Smooth muscle cell (in vitro differentiated cells): Measurements from ENCODE around the gene KCNQ4. TPM values are rescaled to one million over a fixed set of nuclear protein-coding genes. Genes with fewer than 3 reads are reported as not detected.

Experiments
- DNase-seq: peaks from one replicate; lab custom pipeline; 2025; ENCODE audit not compliant: unreplicated experiment; lab: John Stamatoyannopoulos, UW
- H2AFZ ChIP-seq: fragments of 200-600 bp; sonication (generic); 2 replicates; pipeline ENCODE4 v1.6.0; 2016; ENCODE audit warnings: antibody characterized with exemption, low read depth, mild to moderate bottlenecking
- H3F3A ChIP-seq: fragments of 200-600 bp; sonication (generic); 2 replicates; pipeline ENCODE4 v1.6.0; 2017; ENCODE audit warnings: antibody characterized with exemption, low read depth
- H3K27ac ChIP-seq: fragments of 200-600 bp; sonication (generic); 2 replicates; pipeline ENCODE4 v1.5.1; 2016; ENCODE audit warnings: low read depth, mild to moderate bottlenecking
- H3K27me3 ChIP-seq: fragments of 200-600 bp; sonication (generic); 2 replicates; pipeline ENCODE4 v1.6.1; 2016; ENCODE audit warnings: low read depth, mild to moderate bottlenecking
- H3K36me3 ChIP-seq: fragments of 200-600 bp; sonication (generic); 2 replicates; pipeline ENCODE4 v1.5.1; 2016; ENCODE audit warnings: low read depth
- H3K4me1 ChIP-seq: fragments of 200-600 bp; sonication (generic); 2 replicates; pipeline ENCODE4 v1.5.1; 2016; ENCODE audit warnings: low read depth
- H3K4me2 ChIP-seq: fragments of 200-600 bp; sonication (generic); 2 replicates; pipeline ENCODE4 v1.6.0; 2016; ENCODE audit warnings: mild to moderate bottlenecking
- H3K4me3 ChIP-seq: fragments of 200-600 bp; sonication (generic); 2 replicates; pipeline ENCODE4 v1.5.1; 2016; ENCODE audit warnings: mild to moderate bottlenecking
- H3K79me2 ChIP-seq: fragments of 200-600 bp; sonication (generic); 2 replicates; pipeline ENCODE4 v1.6.0; 2016; ENCODE audit warnings: low read depth, mild to moderate bottlenecking
- H3K9ac ChIP-seq: fragments of 200-600 bp; sonication (generic); 2 replicates; pipeline ENCODE4 v1.6.0; 2016; ENCODE audit warnings: low read depth
- H3K9me3 ChIP-seq: fragments of 200-600 bp; sonication (generic); replicated peaks from 2 replicates; pipeline ENCODE4 v1.5.1; 2016; ENCODE audit warnings: low read depth
- H4K20me1 ChIP-seq: fragments of 200-600 bp; sonication (generic); 2 replicates; pipeline ENCODE4 v1.6.0; 2016; ENCODE audit warnings: low read depth
- CTCF ChIP-seq: fragments of 200-600 bp; sonication (generic); IDR thresholded peaks from 2 replicates; pipeline ENCODE4 v1.5.1; 2017; ENCODE audit warnings: borderline replicate concordance, mild to moderate bottlenecking, antibody characterized with exemption; ENCODE audit not compliant: insufficient read depth, poor library complexity, severe bottlenecking
- WGBS: methylation state at CpG from one replicate; pipeline ENCODE4 v1.1.7; 2016; ENCODE audit warnings: low lambda C conversion rate; 5-methylcytosine and 5-hydroxymethylcytosine counted together
- polyA plus RNA-seq: library from polyadenylated mRNA; unstranded; fragments of >200 nt; fragmentation: Nextera tagmentation; extraction: Ambion mirVana; gene quantifications from 2 replicates; pipeline ENCODE4 v1.2.1, GENCODE V29; 2016
- total RNA-seq: library from RNA; depleted of rRNA; stranded (reverse); fragments of >200 nt; gene quantifications from 2 replicates; pipeline ENCODE4 v1.2.3, GENCODE V29; 2014

KCNQ4 gene
- total and polyA plus RNA-seq, 2 experiments from 2014 or later: 0.06 TPM; not detected in 1

GRCh38 chr1:40836283-40836682 lies 52.7 kb downstream of the KCNQ4 start:
- Histone ChIP-seq H3F3A (no peaks in the 10 kb centered on the region), H3K9me3 (no peaks in the 10 kb centered on the region), H3K4me2 (no peak overlapping the region), H2AFZ (no peak overlapping the region), H3K4me3 (no peak overlapping the region), H3K36me3 (no peaks in the 10 kb centered on the region), H3K4me1 (no peaks in the 10 kb centered on the region), H3K9ac (no peak overlapping the region), H3K27me3 (no peaks in the 10 kb centered on the region), H3K27ac (no peak overlapping the region), H3K79me2 (no peaks in the 10 kb centered on the region), H4K20me1 (no peaks in the 10 kb centered on the region)
- TF ChIP-seq CTCF: no peak
- DNase-seq: no peak
- WGBS: 94% methylated on average over 4 of the region's 4 CpGs

- no peak overlapping the region for H3K27ac ChIP-seq
- H3K36me3 ChIP-seq: no peaks in the 10 kb centered on the region
- H3K27me3 ChIP-seq: no peaks in the 10 kb centered on the region
- no peaks in the 10 kb centered on the region for H3K79me2 ChIP-seq
- H3F3A ChIP-seq: no peaks in the 10 kb centered on the region
- no peak overlapping the region for H3K4me2 ChIP-seq
- TF ChIP-seq CTCF: no peak
- WGBS: 93% methylated on average over 19 of the region's 24 CpGs
- H2AFZ ChIP-seq: no peak overlapping the region
- H3K9ac ChIP-seq: no peak overlapping the region
- no peak for DNase-seq
- H3K4me3 ChIP-seq: no peak overlapping the region
- H3K4me1 ChIP-seq: no peaks in the 10 kb centered on the region
- no peaks in the 10 kb centered on the region for H3K9me3 ChIP-seq
- no peaks in the 10 kb centered on the region for H4K20me1 ChIP-seq
These were observed 54.0 kb downstream of the KCNQ4 start for GRCh38 chr1:40837601-40838000.

GRCh38 chr1:40838045-40838979 lies 54.7 kb downstream of the KCNQ4 start:
- no peaks in the 10 kb centered on the region for H3K36me3 ChIP-seq
- H3F3A ChIP-seq: no peaks in the 10 kb centered on the region
- H2AFZ ChIP-seq: no peak overlapping the region
- 97% methylated on average over 46 of the region's 60 CpGs for WGBS
- no peaks in the 10 kb centered on the region for H4K20me1 ChIP-seq
- no peaks in the 10 kb centered on the region for H3K4me1 ChIP-seq
- no peaks in the 10 kb centered on the region for H3K9me3 ChIP-seq
- no peak overlapping the region for H3K27ac ChIP-seq
- TF ChIP-seq CTCF: no peak
- no peak overlapping the region for H3K9ac ChIP-seq
- no peak overlapping the region for H3K4me3 ChIP-seq
- no peaks in the 10 kb centered on the region for H3K27me3 ChIP-seq
- no peak overlapping the region for H3K4me2 ChIP-seq
- no peak for DNase-seq
- no peaks in the 10 kb centered on the region for H3K79me2 ChIP-seq
